ES-I3 (cell line): ENCODE measurements around the gene SSH3.
"Not testable (repeated sequence)": the region's sequence is repeated elsewhere in the genome, so short reads cannot be mapped to it uniquely, and the experiment has no call there.

Source experiments
- H3K36me3 ChIP-seq: 2 replicates; pipeline ENCODE4 v1.6.1; 2013; ENCODE audit warnings: mild to moderate bottlenecking, low read length, control low read depth, moderate library complexity; ENCODE audit not compliant: insufficient read depth
- H3K4me1 ChIP-seq: 2 replicates; pipeline ENCODE4 v1.6.1; 2013; ENCODE audit warnings: mild to moderate bottlenecking, control low read depth, low read length; ENCODE audit not compliant: insufficient read depth
- H3K9ac ChIP-seq: 2 replicates; pipeline ENCODE4 v1.6.1; 2013; ENCODE audit warnings: low read depth, mild to moderate bottlenecking, low read length, moderate library complexity
- H3K9me3 ChIP-seq: 2 replicates; pipeline ENCODE4 v1.6.1; 2013; ENCODE audit warnings: mild to moderate bottlenecking, low read length, moderate library complexity; ENCODE audit not compliant: control insufficient read depth, insufficient read depth

Gene SSH3

GRCh38 chr11:67303132-67303834, at the start of gene SSH3:
Gene SSH3 (plus strand): TSS chr11:67303530. CDS start chr11:67303626, 96 bp downstream.
- H3K4me1 ChIP-seq, result no peaks in the 10 kb centered on the region
- H3K9me3 ChIP-seq, result no peaks in the 10 kb centered on the region
- H3K9ac ChIP-seq, result peak within 1 kb of the TSS; percentile 71
- H3K36me3 ChIP-seq, result peaks cover 5% of the 10 kb centered on the region; the same call in 1 of the 2 replicates

- Histone ChIP-seq H3K4me1 (no peaks in the 10 kb centered on the region), H3K36me3 (peaks cover 33% of the 10 kb centered on the region), H3K9me3 (no peaks in the 10 kb centered on the region), H3K9ac (no peak overlapping the region)
Observed at GRCh38 chr11:67253872-67254624, 49.3 kb upstream of the SSH3 start.

GRCh38 chr11:67254798-67255197, 48.5 kb upstream of the SSH3 start:
- H3K36me3 ChIP-seq, result peaks cover 28% of the 10 kb centered on the region
- no peaks in the 10 kb centered on the region for H3K4me1 ChIP-seq
- no peaks in the 10 kb centered on the region for H3K9me3 ChIP-seq
- no peak overlapping the region for H3K9ac ChIP-seq

- Histone ChIP-seq H3K9me3 (no peaks in the 10 kb centered on the region), H3K9ac (no peak overlapping the region), H3K36me3 (peaks cover 28% of the 10 kb centered on the region), H3K4me1 (no peaks in the 10 kb centered on the region)
Observed at GRCh38 chr11:67255353-67255752, 48.0 kb upstream of the SSH3 start.

- peaks cover 28% of the 10 kb centered on the region for H3K36me3 ChIP-seq
- H3K9me3 ChIP-seq, result no peaks in the 10 kb centered on the region
- no peaks in the 10 kb centered on the region for H3K4me1 ChIP-seq
- H3K9ac ChIP-seq, result no peak overlapping the region
Observed at GRCh38 chr11:67255864-67256263, 47.5 kb upstream of the SSH3 start.

GRCh38 chr11:67256477-67257135, 46.7 kb upstream of the SSH3 start:
- peaks cover 28% of the 10 kb centered on the region for H3K36me3 ChIP-seq
- H3K9ac ChIP-seq, result no peak overlapping the region
- no peaks in the 10 kb centered on the region for H3K9me3 ChIP-seq
- H3K4me1 ChIP-seq, result no peaks in the 10 kb centered on the region

GRCh38 chr11:67260406-67260805, 42.9 kb upstream of the SSH3 start:
- Histone ChIP-seq H3K9ac (no peak overlapping the region), H3K9me3 (no peaks in the 10 kb centered on the region), H3K4me1 (no peaks in the 10 kb centered on the region), H3K36me3 (peaks cover 4% of the 10 kb centered on the region; the same call in 1 of the 2 replicates)

GRCh38 chr11:67260885-67261639, 42.3 kb upstream of the SSH3 start:
- not testable (repeated sequence) for H3K4me1 ChIP-seq, H3K36me3 ChIP-seq, H3K9me3 ChIP-seq
- H3K9ac ChIP-seq, result peak overlapping the region; percentile 66

- no peaks in the 10 kb centered on the region for H3K4me1 ChIP-seq
- H3K9ac ChIP-seq, result peak overlapping the region; percentile 66
- no peaks in the 10 kb centered on the region for H3K9me3 ChIP-seq
- no peaks in the 10 kb centered on the region for H3K36me3 ChIP-seq
Observed at GRCh38 chr11:67261640-67261945, 41.7 kb upstream of the SSH3 start.

- H3K36me3 ChIP-seq, result no peaks in the 10 kb centered on the region
- H3K9ac ChIP-seq, result peak overlapping the region; percentile 66
- no peaks in the 10 kb centered on the region for H3K9me3 ChIP-seq
- H3K4me1 ChIP-seq, result no peaks in the 10 kb centered on the region
Observed at GRCh38 chr11:67261946-67262681, 41.2 kb upstream of the SSH3 start.

GRCh38 chr11:67262731-67263675, 40.3 kb upstream of the SSH3 start:
- Histone ChIP-seq H3K4me1 (no peaks in the 10 kb centered on the region), H3K9ac (no peak overlapping the region), H3K9me3 (no peaks in the 10 kb centered on the region), H3K36me3 (no peaks in the 10 kb centered on the region)

GRCh38 chr11:67264260-67264659, 39.1 kb upstream of the SSH3 start:
- no peaks in the 10 kb centered on the region for H3K4me1 ChIP-seq
- no peaks in the 10 kb centered on the region for H3K9me3 ChIP-seq
- H3K36me3 ChIP-seq, result no peaks in the 10 kb centered on the region
- no peak overlapping the region for H3K9ac ChIP-seq
